H9 (cell line): ENCODE measurements around the gene RAD18. TPM values are rescaled to one million over a fixed set of nuclear protein-coding genes. Genes with fewer than 3 reads are reported as not detected.

Source experiments
- DNase-seq: peaks from one replicate; pipeline ENCODE4 v3.0.0-alpha.2; 2017
- H2AFZ ChIP-seq: one replicate; pipeline ENCODE4 v1.6.1; 2013; ENCODE audit warnings: mild to moderate bottlenecking, low read length, control low read depth, moderate library complexity
- H2AK5ac ChIP-seq: 2 replicates; pipeline ENCODE4 v1.6.1; 2013; ENCODE audit warnings: low read length, control low read depth, mixed read lengths; ENCODE audit not compliant: insufficient read length
- H2BK120ac ChIP-seq: one replicate; pipeline ENCODE4 v1.6.1; 2013; ENCODE audit warnings: low read depth, mild to moderate bottlenecking, low read length, control low read depth, inconsistent platforms; ENCODE audit not compliant: poor library complexity, severe bottlenecking
- H2BK12ac ChIP-seq: 2 replicates; pipeline ENCODE4 v1.6.1; 2013; ENCODE audit warnings: low read length, control low read depth, mixed read lengths, low read depth; ENCODE audit not compliant: insufficient read length
- H2BK15ac ChIP-seq: 2 replicates; pipeline ENCODE4 v1.6.1; 2013; ENCODE audit warnings: low read depth, low read length, control low read depth
- H2BK20ac ChIP-seq: one replicate; pipeline ENCODE4 v1.6.1; 2013; ENCODE audit warnings: low read depth, mild to moderate bottlenecking, low read length, control low read depth, inconsistent platforms; ENCODE audit not compliant: poor library complexity, severe bottlenecking
- H2BK5ac ChIP-seq: 2 replicates; pipeline ENCODE4 v1.6.1; 2013; ENCODE audit warnings: low read length, control low read depth, mixed read lengths; ENCODE audit not compliant: insufficient read length
- H3K14ac ChIP-seq: 2 replicates; pipeline ENCODE4 v1.6.1; 2013; ENCODE audit warnings: low read length, control low read depth; ENCODE audit not compliant: insufficient read depth
- H3K18ac ChIP-seq: 2 replicates; pipeline ENCODE4 v1.6.1; 2013; ENCODE audit warnings: low read depth, mild to moderate bottlenecking, mixed read lengths, low read length, control low read depth; ENCODE audit not compliant: insufficient read length
- H3K23ac ChIP-seq: 2 replicates; pipeline ENCODE4 v1.6.1; 2013; ENCODE audit warnings: low read length, control low read depth, mixed read lengths, low read depth; ENCODE audit not compliant: insufficient read length
- H3K23me2 ChIP-seq: 2 replicates; pipeline ENCODE4 v1.6.1; 2013; ENCODE audit warnings: low read depth, mild to moderate bottlenecking, mixed read lengths, low read length, control low read depth; ENCODE audit not compliant: insufficient read length, poor library complexity, severe bottlenecking
- H3K27ac ChIP-seq: 2 replicates; pipeline ENCODE4 v1.5.1; 2013; ENCODE audit warnings: low read length, control low read depth, mixed read lengths, low read depth; ENCODE audit not compliant: insufficient read length
- H3K27me3 ChIP-seq: 2 replicates; pipeline ENCODE4 v1.6.1; 2013; ENCODE audit warnings: low read length, control low read depth, inconsistent platforms; ENCODE audit not compliant: insufficient read depth
- H3K4ac ChIP-seq: 2 replicates; pipeline ENCODE4 v1.6.1; 2013; ENCODE audit warnings: low read depth, mild to moderate bottlenecking, control low read depth, inconsistent platforms, low read length, moderate library complexity
- H3K4me1 ChIP-seq: 2 replicates; pipeline ENCODE4 v1.6.1; 2013; ENCODE audit warnings: low read length, control low read depth, inconsistent platforms; ENCODE audit not compliant: insufficient read depth
- H3K4me2 ChIP-seq: 2 replicates; pipeline ENCODE4 v1.6.1; 2013; ENCODE audit warnings: low read length, control low read depth, mixed read lengths; ENCODE audit not compliant: insufficient read length, insufficient read depth
- H3K56ac ChIP-seq: 2 replicates; pipeline ENCODE4 v1.6.1; 2013; ENCODE audit warnings: low read depth, mild to moderate bottlenecking, mixed read lengths, low read length, control low read depth; ENCODE audit not compliant: insufficient read length
- H3K79me1 ChIP-seq: 2 replicates; pipeline ENCODE4 v1.6.1; 2013; ENCODE audit warnings: low read depth, mild to moderate bottlenecking, moderate library complexity, low read length, control low read depth, inconsistent platforms; ENCODE audit not compliant: insufficient read depth, poor library complexity, severe bottlenecking
- H3K79me2 ChIP-seq: 2 replicates; pipeline ENCODE4 v1.6.1; 2013; ENCODE audit warnings: low read length, control low read depth, inconsistent platforms; ENCODE audit not compliant: insufficient read depth
- H3K9ac ChIP-seq: 2 replicates; pipeline ENCODE4 v1.6.1; 2013; ENCODE audit warnings: low read length, control low read depth, mixed read lengths; ENCODE audit not compliant: insufficient read length; ENCODE audit errors: extremely low read depth
- H3K9me3 ChIP-seq: one replicate; pipeline ENCODE4 v1.6.1; 2013; ENCODE audit warnings: low read depth, low read length, inconsistent platforms; ENCODE audit not compliant: control insufficient read depth
- H3T11ph ChIP-seq: one replicate; pipeline ENCODE4 v1.6.1; 2013; ENCODE audit warnings: mild to moderate bottlenecking, low read length, control low read depth, inconsistent platforms
- H4K20me1 ChIP-seq: one replicate; pipeline ENCODE4 v1.6.1; 2013; ENCODE audit not compliant: control insufficient read depth, insufficient read length, insufficient read depth
- H4K5ac ChIP-seq: 2 replicates; pipeline ENCODE4 v1.6.1; 2013; ENCODE audit warnings: low read depth, mild to moderate bottlenecking, mixed read lengths, low read length, control low read depth; ENCODE audit not compliant: insufficient read length
- H4K8ac ChIP-seq: replicated peaks from 2 replicates; pipeline ENCODE4 v1.6.1; 2013; ENCODE audit warnings: low read length, control low read depth, mixed read lengths, low read depth; ENCODE audit not compliant: insufficient read length
- H4K91ac ChIP-seq: 2 replicates; pipeline ENCODE4 v1.6.1; 2013; ENCODE audit warnings: low read depth, mild to moderate bottlenecking, moderate library complexity, mixed read lengths, low read length, control low read depth; ENCODE audit not compliant: insufficient read length
- H3K27ac Mint-ChIP-seq, 3 experiments: 2 replicates in 2 of 3; 3 replicates in 1 of 3; pipeline ENCODE4 v1.8.0; 2020 to 2021; ENCODE audit warnings: mixed read lengths in 3 of 3, mild to moderate bottlenecking in 1 of 3, moderate library complexity in 1 of 3
- H3K27me3 Mint-ChIP-seq: 2 replicates; pipeline ENCODE4 v1.8.0; 2021; ENCODE audit warnings: low read depth, mild to moderate bottlenecking, moderate library complexity, mixed read lengths
- H3K36me3 Mint-ChIP-seq, 3 experiments: 2 replicates in 2 of 3; 3 replicates in 1 of 3; pipeline ENCODE4 v1.8.0; 2020 to 2021; ENCODE audit warnings: low read depth in 3 of 3, mixed read lengths in 3 of 3; ENCODE audit not compliant: insufficient read depth in 1 of 3
- H3K4me1 Mint-ChIP-seq, 2 experiments: 2 replicates each; pipeline ENCODE4 v1.8.0; 2020; ENCODE audit warnings: mixed read lengths in 2 of 2
- H3K4me3 Mint-ChIP-seq, 2 experiments: 2 replicates in 1 of 2; 3 replicates in 1 of 2; pipeline ENCODE4 v1.8.0; 2020 to 2021; ENCODE audit warnings: mild to moderate bottlenecking in 2 of 2, mixed read lengths in 2 of 2, moderate library complexity in 1 of 2
- H3K9me3 Mint-ChIP-seq, 2 experiments: 2 replicates in 1 of 2; 3 replicates in 1 of 2; pipeline ENCODE4 v1.8.0; 2020; ENCODE audit warnings: mild to moderate bottlenecking in 2 of 2, mixed read lengths in 2 of 2, moderate library complexity in 1 of 2
- WGBS: extraction: QIAGEN DNeasy Blood & Tissue Kit; methylation state at CpG from one replicate; pipeline ENCODE4 v1.1.7; 2013; ENCODE audit warnings: missing lambda C conversion rate, low lambda C conversion rate, mixed read lengths; ENCODE audit not compliant: insufficient read length; ENCODE audit errors: extremely low coverage; 5-methylcytosine and 5-hydroxymethylcytosine counted together
- total RNA-seq: library from RNA; stranded (reverse); gene quantifications from 2 replicates; pipeline ENCODE4 v1.2.1, GENCODE V29; 2021
- TF ChIP-seq, protein P1 (sequence below): fragments of 200-600 bp; sonication (generic); conservative IDR thresholded peaks from 3 replicates; pipeline ENCODE4 v1.8.0; 2021; ENCODE audit warnings: antibody characterized with exemption, mild to moderate bottlenecking

Gene RAD18
- total RNA-seq, 1 experiment from 2014 or later = 27.8 TPM

DNA sequence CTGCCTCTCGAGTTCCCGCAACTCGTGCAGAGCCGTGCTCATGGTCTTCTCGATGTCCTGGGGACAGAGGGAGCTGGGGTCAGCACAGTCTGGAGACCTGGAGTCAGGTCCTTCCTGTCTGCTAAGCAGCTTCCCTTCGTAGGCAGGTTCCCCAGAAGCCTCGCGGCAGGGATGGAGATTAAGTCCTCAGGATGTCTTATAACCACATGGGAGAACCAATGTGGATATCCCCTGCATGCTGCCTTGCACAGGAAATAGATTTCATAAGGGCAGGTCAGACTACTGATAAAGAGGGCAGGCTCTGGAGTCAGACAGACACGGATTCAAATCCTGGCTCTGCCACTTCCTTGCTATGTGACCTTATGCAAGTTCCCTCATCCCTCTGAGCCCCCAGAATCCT, 22.6 kb upstream of the RAD18 start:
- H2BK15ac ChIP-seq = no peak overlapping the region
- no peak for DNase-seq
- H3K56ac ChIP-seq = no peak overlapping the region
- no peak overlapping the region for H3K27ac ChIP-seq
- H3K9ac ChIP-seq = no peak overlapping the region
- H3K14ac ChIP-seq = no peak overlapping the region
- H2BK5ac ChIP-seq = no peak overlapping the region
- no peak overlapping the region for H3K4ac ChIP-seq
- no peak overlapping the region for H2AK5ac ChIP-seq
- Mint-ChIP-seq H3K4me3 (no peak overlapping the region), H3K27me3 (peaks cover 8% of the 10 kb centered on the region), H3K27ac (no peak overlapping the region), H3K9me3 (no peaks in the 10 kb centered on the region), H3K4me1 (peaks cover 5 to 6% of the 10 kb centered on the region in 2 experiments), H3K36me3 (no peaks in the 10 kb centered on the region)
- H2BK120ac ChIP-seq = no peak overlapping the region
- no peak overlapping the region for H3K23ac ChIP-seq
- H2BK12ac ChIP-seq = no peak overlapping the region
- no peaks in the 10 kb centered on the region for H4K20me1 ChIP-seq
- H2AFZ ChIP-seq = no peak overlapping the region
- no peak overlapping the region for H3K18ac ChIP-seq
- WGBS = no CpG with 5 or more reads among the region's 9 CpGs
- no peaks in the 10 kb centered on the region for H3K23me2 ChIP-seq
- H3K9me3 ChIP-seq = no peaks in the 10 kb centered on the region
- no peaks in the 10 kb centered on the region for H3K27me3 ChIP-seq
- no peaks in the 10 kb centered on the region for H3K79me2 ChIP-seq
- no peaks in the 10 kb centered on the region for H3K4me1 ChIP-seq
- H4K91ac ChIP-seq = no peak overlapping the region
- H3T11ph ChIP-seq = no peak overlapping the region
- TF ChIP-seq, protein P1, sequence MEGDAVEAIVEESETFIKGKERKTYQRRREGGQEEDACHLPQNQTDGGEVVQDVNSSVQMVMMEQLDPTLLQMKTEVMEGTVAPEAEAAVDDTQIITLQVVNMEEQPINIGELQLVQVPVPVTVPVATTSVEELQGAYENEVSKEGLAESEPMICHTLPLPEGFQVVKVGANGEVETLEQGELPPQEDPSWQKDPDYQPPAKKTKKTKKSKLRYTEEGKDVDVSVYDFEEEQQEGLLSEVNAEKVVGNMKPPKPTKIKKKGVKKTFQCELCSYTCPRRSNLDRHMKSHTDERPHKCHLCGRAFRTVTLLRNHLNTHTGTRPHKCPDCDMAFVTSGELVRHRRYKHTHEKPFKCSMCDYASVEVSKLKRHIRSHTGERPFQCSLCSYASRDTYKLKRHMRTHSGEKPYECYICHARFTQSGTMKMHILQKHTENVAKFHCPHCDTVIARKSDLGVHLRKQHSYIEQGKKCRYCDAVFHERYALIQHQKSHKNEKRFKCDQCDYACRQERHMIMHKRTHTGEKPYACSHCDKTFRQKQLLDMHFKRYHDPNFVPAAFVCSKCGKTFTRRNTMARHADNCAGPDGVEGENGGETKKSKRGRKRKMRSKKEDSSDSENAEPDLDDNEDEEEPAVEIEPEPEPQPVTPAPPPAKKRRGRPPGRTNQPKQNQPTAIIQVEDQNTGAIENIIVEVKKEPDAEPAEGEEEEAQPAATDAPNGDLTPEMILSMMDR = no peak
- H2BK20ac ChIP-seq = no peak overlapping the region
- no peak overlapping the region for H4K5ac ChIP-seq
- no peak overlapping the region for H3K4me2 ChIP-seq
- H4K8ac ChIP-seq = no peak overlapping the region
- no peaks in the 10 kb centered on the region for H3K79me1 ChIP-seq
